ENCODE measurements around the gene SLC35F3. TPM values are rescaled to one million over a fixed set of nuclear protein-coding genes. Genes with fewer than 3 reads are reported as not detected.
"Not testable (repeated sequence)": the region's sequence is repeated elsewhere in the genome, so short reads cannot be mapped to it uniquely, and the experiment has no call there.

The SLC35F3 gene
- total and polyA plus RNA-seq, 2 donors, result 0.04 to 0.32 TPM

GRCh38 chr1:234348964-234349363 is 444.5 kb downstream of the SLC35F3 start:
- DNase-seq (ENCODE audit: extremely low spot score), result no peak
- Histone ChIP-seq H3K4me3 (ENCODE audit: low read depth, low read length) (no peak overlapping the region), H3K36me3 (ENCODE audit: insufficient read depth) (no peaks in the 10 kb centered on the region), H3K4me1 (ENCODE audit: insufficient read depth) (no peaks in the 10 kb centered on the region), H3K27ac (ENCODE audit: low read depth) (no peak overlapping the region)
- WGBS, result 45% methylated on average over 4 of the region's 4 CpGs

- Histone ChIP-seq H3K27ac (ENCODE audit: low read depth) (no peak overlapping the region), H3K4me1 (ENCODE audit: insufficient read depth) (no peaks in the 10 kb centered on the region), H3K4me3 (ENCODE audit: low read depth, low read length) (no peak overlapping the region), H3K36me3 (ENCODE audit: insufficient read depth) (no peaks in the 10 kb centered on the region)
- DNase-seq (ENCODE audit: extremely low spot score), result no peak
- WGBS, result 81% methylated on average over 3 of the region's 3 CpGs
These were observed 451.5 kb downstream of the SLC35F3 start for GRCh38 chr1:234355782-234356510.

DNA sequence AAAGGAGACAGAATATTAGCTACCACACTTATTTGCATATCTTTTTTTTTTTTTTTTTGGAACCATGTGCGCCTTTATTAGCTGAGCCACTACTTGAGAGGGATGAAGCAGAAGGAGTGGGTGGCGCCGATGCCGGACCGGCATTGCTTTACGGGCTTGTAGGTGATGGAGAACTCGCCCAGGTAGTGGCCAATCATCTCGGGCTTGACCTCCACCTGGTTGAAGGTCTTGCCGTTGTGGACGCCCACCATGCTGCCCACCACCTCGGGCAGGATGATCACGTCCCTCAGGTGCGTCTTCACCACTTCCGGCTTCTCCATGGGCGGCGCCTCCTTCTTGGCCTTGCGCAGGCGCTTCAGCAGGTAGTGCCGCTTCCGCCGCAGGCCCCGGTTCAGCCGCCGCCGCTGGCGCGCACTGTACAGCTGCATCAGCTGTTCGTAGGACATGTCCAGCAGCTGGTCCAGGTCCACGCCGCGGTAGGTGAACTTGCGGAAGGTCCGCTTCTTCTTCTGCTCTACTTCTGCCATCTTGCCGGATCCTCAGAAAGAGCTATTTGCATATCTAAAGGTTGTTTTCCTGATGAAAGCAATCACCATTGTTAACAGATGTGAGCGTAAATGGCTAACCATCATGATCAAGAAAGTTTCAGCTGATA is 452.3 kb downstream of the SLC35F3 start:
- WGBS, result 57% methylated on average over 35 of the region's 35 CpGs
- H3K27ac ChIP-seq (ENCODE audit: low read depth); H3K4me1 ChIP-seq (ENCODE audit: insufficient read depth); DNase-seq (ENCODE audit: extremely low spot score); H3K36me3 ChIP-seq (ENCODE audit: insufficient read depth); H3K4me3 ChIP-seq (ENCODE audit: low read depth, low read length): not testable (repeated sequence)

DNA sequence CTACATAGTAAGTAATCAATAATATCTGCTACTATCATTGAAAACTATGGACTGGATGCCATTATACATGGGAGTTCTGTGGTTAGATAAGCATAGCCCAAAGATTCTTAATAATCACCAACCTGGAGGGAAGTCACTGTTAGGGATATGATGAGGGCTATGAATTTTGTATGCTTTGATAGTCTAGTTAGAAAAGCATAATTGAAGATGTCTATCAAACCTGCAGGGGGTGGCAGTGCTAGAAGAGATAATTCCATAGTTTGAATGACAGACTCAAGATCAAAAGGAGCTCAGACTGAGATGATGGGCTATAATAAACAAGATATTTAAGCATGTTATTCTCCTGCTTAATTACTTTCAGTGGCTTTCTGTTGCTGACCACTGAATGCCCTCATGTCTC is 453.4 kb downstream of the SLC35F3 start:
- DNase-seq (ENCODE audit: extremely low spot score), result no peak
- H3K36me3 ChIP-seq (ENCODE audit: insufficient read depth), result no peaks in the 10 kb centered on the region
- H3K4me3 ChIP-seq (ENCODE audit: low read depth, low read length), result no peak overlapping the region
- H3K4me1 ChIP-seq (ENCODE audit: insufficient read depth), result no peaks in the 10 kb centered on the region
- H3K27ac ChIP-seq (ENCODE audit: low read depth), result no peak overlapping the region

GRCh38 chr1:234361102-234361603 is 456.7 kb downstream of the SLC35F3 start:
- Histone ChIP-seq H3K27ac (ENCODE audit: low read depth) (no peak overlapping the region), H3K4me1 (ENCODE audit: insufficient read depth) (no peaks in the 10 kb centered on the region), H3K4me3 (ENCODE audit: low read depth, low read length) (no peak overlapping the region), H3K36me3 (ENCODE audit: insufficient read depth) (no peaks in the 10 kb centered on the region)
- no peak for DNase-seq (ENCODE audit: extremely low spot score)
- 82% methylated on average over 3 of the region's 3 CpGs for WGBS

- 83% methylated on average over 2 of the region's 2 CpGs for WGBS
These were observed 458.1 kb downstream of the SLC35F3 start for GRCh38 chr1:234362558-234362957.

DNA sequence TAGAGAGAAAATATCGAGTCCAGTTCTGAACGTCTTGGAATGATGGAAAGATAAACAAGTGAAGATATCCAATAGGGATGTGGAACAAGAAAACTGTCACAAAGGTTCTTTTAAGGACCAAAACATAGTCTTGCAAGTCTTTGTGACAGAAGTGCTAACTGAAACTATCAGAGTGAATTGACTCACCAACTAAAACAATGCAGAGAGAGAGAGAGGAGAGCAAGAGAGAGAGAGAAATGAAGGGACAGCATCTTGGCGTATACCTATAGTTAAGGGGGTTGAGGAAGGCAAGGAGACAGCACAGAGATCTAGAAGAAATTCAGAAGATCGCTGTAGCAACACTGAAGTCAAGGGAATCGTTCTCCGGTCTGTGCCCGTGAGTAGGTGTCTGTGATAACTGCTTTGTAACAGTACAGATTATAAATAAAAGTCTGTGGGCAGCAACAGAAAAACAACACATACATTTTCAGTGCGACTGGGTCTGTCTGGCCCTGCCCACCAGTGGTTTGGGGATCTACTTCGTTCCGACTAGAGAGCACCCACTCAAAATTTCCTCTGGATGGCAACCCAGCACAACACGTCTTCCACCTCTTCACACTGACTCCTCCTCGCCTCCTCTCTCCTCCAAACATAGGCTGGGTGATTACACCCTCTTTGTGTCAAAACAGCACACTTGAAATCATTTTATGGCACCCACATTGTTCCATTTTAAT is 464.0 kb downstream of the SLC35F3 start:
- no peaks in the 10 kb centered on the region for H3K36me3 ChIP-seq (ENCODE audit: insufficient read depth)
- no peak overlapping the region for H3K27ac ChIP-seq (ENCODE audit: low read depth)
- 71% methylated on average over 12 of the region's 12 CpGs for WGBS
- no peak overlapping the region for H3K4me3 ChIP-seq (ENCODE audit: low read depth, low read length)
- no peak for DNase-seq (ENCODE audit: extremely low spot score)
- no peaks in the 10 kb centered on the region for H3K4me1 ChIP-seq (ENCODE audit: insufficient read depth)

More at GRCh38 chr1:234362558-234362957, 458.1 kb downstream of the SLC35F3 start:
- no peaks in the 10 kb centered on the region for H3K4me1 ChIP-seq (ENCODE audit: insufficient read depth)
- H3K27ac ChIP-seq (ENCODE audit: low read depth), result no peak overlapping the region
- DNase-seq (ENCODE audit: extremely low spot score), result no peak
- no peaks in the 10 kb centered on the region for H3K36me3 ChIP-seq (ENCODE audit: insufficient read depth)
- H3K4me3 ChIP-seq (ENCODE audit: low read depth, low read length), result no peak overlapping the region

GRCh38 chr1:234369033-234369430 is 464.6 kb downstream of the SLC35F3 start:
- 85% methylated on average over 3 of the region's 3 CpGs for WGBS
- Histone ChIP-seq H3K36me3 (ENCODE audit: insufficient read depth) (no peaks in the 10 kb centered on the region), H3K4me1 (ENCODE audit: insufficient read depth) (peaks cover under 1% of the 10 kb centered on the region), H3K27ac (ENCODE audit: low read depth) (no peak overlapping the region), H3K4me3 (ENCODE audit: low read depth, low read length) (no peak overlapping the region)
- DNase-seq (ENCODE audit: extremely low spot score), result no peak

DNA sequence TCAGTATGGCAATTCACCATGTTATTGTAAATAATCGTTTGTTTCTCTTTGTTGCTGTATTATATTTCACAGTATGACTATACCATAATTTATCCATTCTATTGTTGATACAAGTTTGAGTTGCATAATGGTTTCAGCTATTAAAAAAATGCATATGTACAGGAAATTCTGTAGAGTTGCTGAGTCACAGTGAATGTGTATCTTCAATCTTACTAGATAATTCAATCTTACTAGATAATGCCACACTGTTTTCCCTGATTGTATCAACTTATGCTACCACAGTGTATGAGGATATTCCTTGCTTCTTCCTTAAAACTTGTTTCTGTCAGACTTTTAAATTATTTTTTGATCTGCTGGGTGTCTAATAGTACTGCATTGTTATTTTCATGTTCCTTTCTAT is 465.3 kb downstream of the SLC35F3 start:
- no peak overlapping the region for H3K27ac ChIP-seq (ENCODE audit: low read depth)
- H3K4me1 ChIP-seq (ENCODE audit: insufficient read depth), result peaks cover 3% of the 10 kb centered on the region
- H3K4me3 ChIP-seq (ENCODE audit: low read depth, low read length), result no peak overlapping the region
- H3K36me3 ChIP-seq (ENCODE audit: insufficient read depth), result no peaks in the 10 kb centered on the region
- 91% methylated on average over 1 of the region's 1 CpG for WGBS
- no peak for DNase-seq (ENCODE audit: extremely low spot score)

DNA sequence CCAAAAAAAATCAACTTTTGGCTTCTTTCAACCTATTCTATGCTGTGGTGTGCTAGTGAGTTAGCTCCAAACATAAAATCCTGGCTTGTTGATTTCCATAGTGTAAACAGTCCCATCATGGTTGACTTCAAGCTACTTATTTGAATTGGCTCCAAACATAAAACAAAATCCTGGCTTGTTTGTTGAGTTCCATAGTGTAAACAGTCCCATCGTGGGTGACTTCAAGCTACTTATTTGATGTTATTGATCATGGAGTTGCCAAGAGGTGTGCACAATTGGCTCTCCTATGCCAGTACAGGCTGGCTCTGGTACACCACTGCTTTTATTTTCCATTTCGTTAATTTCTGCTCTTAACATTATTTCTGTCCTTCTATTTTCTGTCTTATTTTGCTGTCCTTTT is 466.9 kb downstream of the SLC35F3 start:
- Histone ChIP-seq H3K4me1 (ENCODE audit: insufficient read depth) (peaks cover 3% of the 10 kb centered on the region), H3K4me3 (ENCODE audit: low read depth, low read length) (no peak overlapping the region), H3K36me3 (ENCODE audit: insufficient read depth) (no peaks in the 10 kb centered on the region), H3K27ac (ENCODE audit: low read depth) (no peak overlapping the region)
- DNase-seq (ENCODE audit: extremely low spot score), result no peak
- 55% methylated on average over 2 of the region's 2 CpGs for WGBS

- H3K4me3 ChIP-seq (ENCODE audit: low read depth, low read length), result peak overlapping the region; percentile 67
- no peak for DNase-seq (ENCODE audit: extremely low spot score)
- peaks cover 3% of the 10 kb centered on the region for H3K4me1 ChIP-seq (ENCODE audit: insufficient read depth)
- H3K36me3 ChIP-seq (ENCODE audit: insufficient read depth), result no peaks in the 10 kb centered on the region
- no peak overlapping the region for H3K27ac ChIP-seq (ENCODE audit: low read depth)
- WGBS, result 53% methylated on average over 9 of the region's 9 CpGs
These were observed 467.7 kb downstream of the SLC35F3 start for GRCh38 chr1:234372011-234372757.

- Histone ChIP-seq H3K27ac (ENCODE audit: low read depth) (peak within 1 kb of the TSS; percentile 86), H3K36me3 (ENCODE audit: insufficient read depth) (no peaks in the 10 kb centered on the region), H3K4me3 (ENCODE audit: low read depth, low read length) (peak within 1 kb of the TSS; percentile 67), H3K4me1 (ENCODE audit: insufficient read depth) (peaks cover 3% of the 10 kb centered on the region)
- WGBS, result under 1% methylated on average over 62 of the region's 62 CpGs
- peak; percentile 94 for DNase-seq (ENCODE audit: extremely low spot score)
These were observed 468.8 kb downstream of the SLC35F3 start, which contains the start of gene COA6 for GRCh38 chr1:234373064-234373958. TSS of gene COA6 (plus strand) at chr1:234373456. CDS start at chr1:234373467, 11 bp downstream.
